GM12891 (cell line): ENCODE results near the gene ECHDC3.

Experiments used
- DNase-seq: peaks from one replicate; pipeline ENCODE4 v3.0.0; 2011; ENCODE audit warnings: low spot score; ENCODE audit not compliant: insufficient read length
- FAIRE-seq: peaks from 2 replicates; lab custom pipeline; 2011; peaks lifted over from hg19 to GRCh38; lab: Jason Lieb, UNC
- PAX5 ChIP-seq: IDR thresholded peaks from 2 replicates; pipeline ENCODE4 v1.6.1; 2011; ENCODE audit warnings: low read length, moderate library complexity, mild to moderate bottlenecking; ENCODE audit not compliant: insufficient read depth, severe bottlenecking
- POLR2A ChIP-seq: IDR thresholded peaks from 2 replicates; pipeline ENCODE4 v1.6.1; 2011; ENCODE audit warnings: low read depth, low read length, control low read depth
- POLR2AphosphoS5 ChIP-seq: IDR thresholded peaks from 2 replicates; pipeline ENCODE4 v1.6.1; 2011; ENCODE audit warnings: low read depth, low read length, control low read depth
- POU2F2 ChIP-seq: IDR thresholded peaks from 2 replicates; pipeline ENCODE4 v1.6.1; 2011; ENCODE audit warnings: low read depth, mild to moderate bottlenecking, control low read depth, low read length, moderate library complexity
- SPI1 ChIP-seq: IDR thresholded peaks from 2 replicates; pipeline ENCODE4 v1.6.1; 2011; ENCODE audit warnings: low read depth, low read length, control low read depth
- TAF1 ChIP-seq: IDR thresholded peaks from 2 replicates; pipeline ENCODE4 v1.6.1; 2011; ENCODE audit warnings: low read depth, low read length, control low read depth

The ECHDC3 gene

GRCh38 chr10:11795101-11795920 lies 53.1 kb downstream of the ECHDC3 start:
- DNase-seq = no peak
- TF ChIP-seq POLR2AphosphoS5 (no peak), POU2F2 (peak; percentile 47; the same call in 1 of the 2 replicates)
- peak; percentile 13 for FAIRE-seq

- FAIRE-seq = no peak
- DNase-seq = no peak
- TF ChIP-seq PAX5 = no peak
- TF ChIP-seq TAF1 = no peak
- TF ChIP-seq POLR2AphosphoS5 = no peak
- TF ChIP-seq POLR2A = no peak
- TF ChIP-seq SPI1 = no peak
- TF ChIP-seq POU2F2 = no peak
Observed at GRCh38 chr10:11796474-11796873, 54.3 kb downstream of the ECHDC3 start.

DNA sequence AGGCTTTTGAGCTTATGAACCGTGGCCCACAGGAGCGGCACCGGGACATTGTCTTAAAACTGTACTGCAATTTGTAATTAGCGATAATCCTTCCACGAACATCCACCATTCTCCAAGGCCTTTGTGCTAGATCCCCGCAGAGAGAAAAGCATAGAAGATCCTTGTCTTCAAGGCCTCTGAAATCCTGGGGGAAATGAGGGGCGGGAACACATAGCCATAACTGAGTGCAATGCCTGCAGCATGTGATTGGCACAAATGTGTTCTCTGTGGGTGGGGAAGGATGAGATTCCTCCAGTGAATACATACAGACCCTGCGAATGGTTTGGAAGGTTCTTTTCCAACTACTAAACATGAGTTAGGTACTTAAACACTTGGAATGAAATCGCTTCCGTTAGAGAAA lies 55.1 kb downstream of the ECHDC3 start:
- FAIRE-seq = no peak

DNA sequence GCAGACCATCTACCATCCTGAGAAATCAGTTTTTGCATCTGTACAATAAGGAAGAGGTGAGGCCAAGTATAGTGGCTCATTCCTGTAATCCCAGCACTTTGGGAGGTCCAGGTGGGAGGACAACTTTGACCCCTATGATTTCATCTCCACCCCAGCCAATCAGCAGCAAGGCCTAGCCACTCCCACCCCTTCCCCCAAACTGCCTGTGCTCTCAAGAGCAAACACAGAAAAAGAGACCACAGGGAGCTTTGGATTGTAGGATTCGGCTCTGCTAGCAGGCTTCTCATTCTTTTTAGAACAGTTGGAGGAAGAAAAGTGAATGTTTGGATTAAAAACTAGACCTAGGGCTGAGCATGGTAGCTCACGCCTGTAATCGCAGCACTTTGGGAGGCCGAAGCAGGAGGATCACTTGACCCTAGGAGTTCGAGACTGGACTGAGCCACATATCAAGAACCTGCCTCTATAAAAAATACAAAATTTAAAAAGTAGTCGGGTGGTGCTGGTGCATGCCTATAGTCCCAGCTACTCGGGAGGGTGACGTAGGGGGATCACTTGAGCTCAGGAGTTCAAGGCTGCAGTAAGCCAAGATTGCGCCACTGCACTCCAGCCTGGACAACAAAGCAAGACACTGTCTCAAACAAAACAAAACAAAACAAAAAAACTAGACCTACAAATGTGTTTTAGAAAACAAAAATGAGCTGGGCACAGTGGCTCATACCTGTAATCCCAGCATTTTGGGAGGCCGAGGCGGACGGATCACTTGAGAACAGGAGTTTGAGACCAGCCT lies 55.9 kb downstream of the ECHDC3 start:
- FAIRE-seq = no peak

More for the DNA sequence above, 55.1 kb downstream of the ECHDC3 start:
- no peak for TF ChIP-seq TAF1
- TF ChIP-seq SPI1 = no peak
- no peak for TF ChIP-seq POLR2A
- TF ChIP-seq POLR2AphosphoS5 = no peak
- no peak for TF ChIP-seq PAX5
- no peak for TF ChIP-seq POU2F2
- no peak for DNase-seq

DNA sequence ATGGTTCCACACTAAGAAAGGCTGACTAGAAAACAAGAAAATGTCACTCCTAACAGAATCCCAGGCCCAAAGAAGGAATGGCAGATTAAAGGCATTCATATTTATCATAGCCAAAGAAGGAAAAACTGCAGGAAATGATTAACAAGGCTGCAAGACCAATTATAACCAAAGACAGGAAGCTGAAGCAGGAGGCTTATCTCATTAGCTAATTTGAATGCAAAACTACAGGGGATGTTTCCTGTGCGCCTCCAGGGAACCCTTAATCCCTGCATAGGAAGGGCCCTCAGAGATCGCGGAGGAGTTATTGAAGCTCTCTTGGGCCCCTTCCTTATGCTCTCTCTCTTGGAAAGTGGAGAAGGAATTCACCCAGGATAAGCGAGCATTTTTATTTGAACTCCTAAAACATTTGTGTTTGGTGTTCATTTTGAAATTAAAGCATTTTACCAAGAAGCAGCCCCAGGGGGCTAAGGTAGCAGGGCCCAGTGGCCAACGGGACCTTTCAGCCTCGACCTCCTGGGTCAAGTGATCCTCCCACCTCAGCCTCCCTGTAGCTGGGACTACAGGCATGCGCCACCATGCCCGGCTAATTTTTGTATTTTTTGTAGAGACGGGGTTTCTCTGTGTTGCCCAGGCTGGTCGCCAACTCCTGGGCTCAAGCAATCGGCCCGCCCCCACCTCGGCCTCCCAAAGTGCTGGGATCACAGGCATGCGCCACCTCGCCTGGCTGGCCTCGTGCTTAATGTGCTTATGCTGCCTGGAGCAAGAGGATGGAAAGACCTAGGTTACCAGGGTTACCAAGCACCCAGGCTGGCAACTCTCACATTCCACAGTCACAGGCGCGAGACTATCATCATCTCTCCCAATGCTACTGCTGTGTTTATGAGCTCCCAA lies 56.9 kb downstream of the ECHDC3 start:
- no peak for TF ChIP-seq TAF1
- no peak for TF ChIP-seq POLR2A
- no peak for TF ChIP-seq PAX5
- no peak for TF ChIP-seq POU2F2
- TF ChIP-seq SPI1 = no peak
- TF ChIP-seq POLR2AphosphoS5 = no peak
- no peak for DNase-seq
- no peak for FAIRE-seq

More for the DNA sequence above, 55.9 kb downstream of the ECHDC3 start:
- DNase-seq = no peak
- TF ChIP-seq POLR2AphosphoS5 = no peak
- TF ChIP-seq TAF1 = no peak
- no peak for TF ChIP-seq PAX5
- TF ChIP-seq POLR2A = no peak
- no peak for TF ChIP-seq POU2F2

GRCh38 chr10:11799736-11800080 lies 57.5 kb downstream of the ECHDC3 start:
- no peak for FAIRE-seq

DNA sequence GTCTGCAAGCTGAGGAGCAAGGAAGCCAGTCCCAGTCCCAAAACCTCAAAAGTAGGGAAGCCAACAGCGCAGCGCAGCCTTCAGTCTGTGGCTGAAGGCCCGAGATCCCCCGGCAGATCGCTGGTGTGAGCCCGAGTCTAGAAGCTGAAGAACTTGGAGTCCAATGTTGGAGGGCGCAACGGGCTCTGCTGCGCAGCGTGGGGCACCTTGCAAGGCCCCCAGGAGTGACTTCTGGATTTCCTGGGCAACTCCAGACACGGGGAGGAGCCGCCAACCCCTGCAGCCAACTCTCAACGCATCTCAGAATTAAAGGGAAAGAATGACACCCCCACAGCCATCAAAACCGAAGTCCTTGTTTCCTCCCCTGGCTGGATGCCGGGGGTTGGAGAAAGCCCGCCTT lies 62.2 kb downstream of the ECHDC3 start:
- FAIRE-seq (no peak), DNase-seq (no peak)
- TF ChIP-seq TAF1 (no peak), POLR2AphosphoS5 (no peak)

More at GRCh38 chr10:11799736-11800080, 57.5 kb downstream of the ECHDC3 start:
- no peak for DNase-seq
- no peak for TF ChIP-seq SPI1
- TF ChIP-seq POU2F2 = no peak
- no peak for TF ChIP-seq TAF1
- TF ChIP-seq PAX5 = no peak
- TF ChIP-seq POLR2AphosphoS5 = no peak

DNA sequence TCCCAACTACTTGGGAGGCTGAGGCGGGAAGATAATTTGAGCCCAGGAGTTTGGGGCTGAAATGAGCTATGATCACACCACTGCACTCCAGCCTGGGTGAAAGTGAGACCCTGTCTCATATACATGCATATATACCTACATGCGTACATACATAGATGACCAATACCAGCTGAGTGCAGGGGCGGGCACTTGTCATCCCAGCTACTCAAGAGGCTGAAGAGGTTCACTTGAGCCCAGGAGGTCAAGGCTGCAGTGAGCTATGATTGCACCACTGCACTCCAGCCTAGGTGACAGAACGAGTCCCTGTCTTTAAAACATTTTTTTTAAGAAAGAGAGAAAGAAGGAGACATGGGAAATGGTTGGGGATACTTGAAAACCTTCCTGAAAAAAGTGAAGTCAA lies 63.6 kb downstream of the ECHDC3 start:
- FAIRE-seq = no peak

DNA sequence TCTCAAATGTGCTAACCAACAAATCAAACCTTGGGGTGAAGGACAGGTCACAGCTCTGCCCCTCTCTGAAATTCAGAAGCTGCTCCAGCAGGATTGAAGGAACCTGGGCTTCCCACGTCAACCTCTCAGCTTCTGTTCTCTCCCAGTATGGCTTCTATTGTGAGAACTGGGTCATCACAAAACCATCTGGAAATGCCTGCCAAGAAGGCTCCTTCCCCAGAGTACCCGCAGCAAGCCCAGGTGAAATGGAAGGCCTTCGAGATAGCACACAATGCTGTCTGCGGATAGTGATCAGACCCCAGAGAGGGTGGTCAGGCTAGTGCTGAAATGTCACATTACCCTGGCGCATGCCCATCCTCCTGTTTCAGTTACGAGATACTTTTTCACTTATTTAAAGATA lies 64.5 kb downstream of the ECHDC3 start:
- no peak for DNase-seq
- FAIRE-seq = no peak
- no peak for TF ChIP-seq SPI1
- TF ChIP-seq POLR2AphosphoS5 = no peak
- no peak for TF ChIP-seq POLR2A
- TF ChIP-seq POU2F2 = no peak
- no peak for TF ChIP-seq PAX5
- TF ChIP-seq TAF1 = no peak

More for the DNA sequence above, 63.6 kb downstream of the ECHDC3 start:
- TF ChIP-seq SPI1 (no peak), TAF1 (no peak), POLR2AphosphoS5 (no peak)
- DNase-seq = no peak

- FAIRE-seq (no peak), DNase-seq (no peak)
Observed at GRCh38 chr10:11808808-11809207, 66.6 kb downstream of the ECHDC3 start.

More at GRCh38 chr10:11808808-11809207, 66.6 kb downstream of the ECHDC3 start:
- TF ChIP-seq POLR2A (no peak), TAF1 (no peak), POLR2AphosphoS5 (no peak)
